GM19452 (cell line): ENCODE data around the gene IPPK.
A peak's percentile ranks its signal among the peaks of the same experiment; 100 is the strongest.

Experiments used
- ATAC-seq: cut with Tn5 transposase; IDR thresholded peaks from one replicate; pipeline ENCODE4 v1.9.1; 2021; ENCODE audit not compliant: unreplicated experiment

Gene IPPK

GRCh38 chr9:92669890-92670708 is at the start of gene IPPK:
Gene IPPK (minus strand): TSS chr9:92670131. CDS start chr9:92669988, 143 bp downstream.
- peak; percentile 95 for ATAC-seq

GRCh38 chr9:92719028-92719647 is 49.2 kb upstream of the IPPK start:
- no peak for ATAC-seq

GRCh38 chr9:92718086-92719001 is 48.4 kb upstream of the IPPK start:
- no peak for ATAC-seq

GRCh38 chr9:92717201-92718085 is 47.5 kb upstream of the IPPK start:
- ATAC-seq: no peak

GRCh38 chr9:92716557-92716956 is 46.6 kb upstream of the IPPK start:
- no peak for ATAC-seq

- no peak for ATAC-seq
These were observed 45.7 kb upstream of the IPPK start for GRCh38 chr9:92715488-92716231.

GRCh38 chr9:92714787-92715487 is 45.0 kb upstream of the IPPK start:
- no peak for ATAC-seq

- no peak for ATAC-seq
These were observed 44.1 kb upstream of the IPPK start for GRCh38 chr9:92714016-92714415.

- ATAC-seq: no peak
These were observed 43.6 kb upstream of the IPPK start for GRCh38 chr9:92713528-92713927.

GRCh38 chr9:92712767-92713166 is 42.8 kb upstream of the IPPK start:
- no peak for ATAC-seq

GRCh38 chr9:92711844-92712243 is 41.9 kb upstream of the IPPK start:
- no peak for ATAC-seq

GRCh38 chr9:92711146-92711545 is 41.2 kb upstream of the IPPK start:
- ATAC-seq: no peak

- no peak for ATAC-seq
These were observed 40.4 kb upstream of the IPPK start for GRCh38 chr9:92710368-92710767.

- no peak for ATAC-seq
These were observed 40.0 kb upstream of the IPPK start for GRCh38 chr9:92709954-92710353.

- ATAC-seq: no peak
These were observed 39.3 kb upstream of the IPPK start for GRCh38 chr9:92709240-92709639.

GRCh38 chr9:92707530-92707929 is 37.6 kb upstream of the IPPK start:
- ATAC-seq: no peak

- ATAC-seq: no peak
These were observed 36.4 kb upstream of the IPPK start for GRCh38 chr9:92706218-92706940.

GRCh38 chr9:92704528-92704927 is 34.6 kb upstream of the IPPK start:
- no peak for ATAC-seq

GRCh38 chr9:92696619-92697018 is 26.7 kb upstream of the IPPK start:
- no peak for ATAC-seq
